Right atrium auricular region (tissue), 2 donors: Measurements from ENCODE around the gene TTC33. TPM values are rescaled to one million over a fixed set of nuclear protein-coding genes. Genes with fewer than 3 reads are reported as not detected.

ENCODE experiments used
- DNase-seq: peaks from one replicate; pipeline ENCODE4 v3.0.0-alpha.2; 2019; ENCODE audit warnings: low spot score
- H3K27ac ChIP-seq, 2 donors: fragments of 200-600 bp; sonication (generic); 1 replicate in 1 of 2; 2 replicates in 1 of 2; pipeline ENCODE4 v1.5.1; 2016 to 2019
- H3K27me3 ChIP-seq, 2 donors: fragments of 200-600 bp; sonication (generic); one replicate each; pipeline versions ENCODE4 v1.5.1 to v1.6.0; 2017 to 2019
- H3K36me3 ChIP-seq: fragments of 200-600 bp; sonication (generic); one replicate; pipeline ENCODE4 v1.5.1; 2016
- H3K4me1 ChIP-seq, 2 donors: fragments of 200-600 bp; sonication (generic); one replicate each; pipeline versions ENCODE4 v1.5.1 to v1.6.0; 2017 to 2019
- H3K4me3 ChIP-seq, 2 donors: fragments of 200-600 bp; sonication (generic); 1 replicate in 1 of 2; 2 replicates in 1 of 2; pipeline ENCODE4 v1.5.1; 2017 to 2019; ENCODE audit warnings: mild to moderate bottlenecking in 1 of 2, moderate library complexity in 1 of 2
- H3K9me3 ChIP-seq, 2 donors: fragments of 200-600 bp; sonication (generic); one replicate each; pipeline ENCODE4 v1.5.1; 2019
- total RNA-seq, 2 donors: library from RNA; depleted of rRNA; stranded (reverse); fragments of >200 nt; gene quantifications; one replicate each; pipeline ENCODE4 v1.1.0, GENCODE V29; 2016
- TF ChIP-seq, protein P1 (sequence below), 2 donors: fragments of 200-600 bp; sonication (generic); IDR thresholded peaks; one replicate each; pipeline ENCODE4 v1.5.1; 2019; ENCODE audit warnings: antibody characterized with exemption in 2 of 2

TTC33 gene
- total RNA-seq, 2 donors from 2014 or later, result 10.2 to 16.7 TPM

DNA sequence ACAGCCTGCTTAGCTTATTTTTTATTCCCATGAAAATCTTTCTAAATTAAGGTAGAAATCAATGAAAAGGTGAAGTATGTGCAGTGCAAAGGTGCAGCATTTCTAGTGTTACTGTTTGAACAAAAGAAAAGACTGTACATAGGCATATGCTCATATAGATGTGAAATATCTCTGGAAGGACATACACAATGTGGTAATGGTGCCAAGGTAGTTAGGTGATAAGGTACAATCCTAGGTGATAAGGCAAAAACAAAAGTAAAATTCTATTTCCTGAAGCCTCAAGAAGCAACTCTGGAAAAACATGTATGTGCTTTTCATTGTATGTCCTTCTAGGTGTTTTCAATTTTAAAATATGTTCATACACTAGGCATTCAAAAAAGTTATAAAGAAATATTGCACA lies 215.5 kb downstream of the TTC33 start:
- no peak overlapping the region for H3K4me3 ChIP-seq
- H3K27ac ChIP-seq, result no peak overlapping the region
- H3K36me3 ChIP-seq, result no peaks in the 10 kb centered on the region
- H3K9me3 ChIP-seq, result no peaks in the 10 kb centered on the region
- TF ChIP-seq, protein P1, sequence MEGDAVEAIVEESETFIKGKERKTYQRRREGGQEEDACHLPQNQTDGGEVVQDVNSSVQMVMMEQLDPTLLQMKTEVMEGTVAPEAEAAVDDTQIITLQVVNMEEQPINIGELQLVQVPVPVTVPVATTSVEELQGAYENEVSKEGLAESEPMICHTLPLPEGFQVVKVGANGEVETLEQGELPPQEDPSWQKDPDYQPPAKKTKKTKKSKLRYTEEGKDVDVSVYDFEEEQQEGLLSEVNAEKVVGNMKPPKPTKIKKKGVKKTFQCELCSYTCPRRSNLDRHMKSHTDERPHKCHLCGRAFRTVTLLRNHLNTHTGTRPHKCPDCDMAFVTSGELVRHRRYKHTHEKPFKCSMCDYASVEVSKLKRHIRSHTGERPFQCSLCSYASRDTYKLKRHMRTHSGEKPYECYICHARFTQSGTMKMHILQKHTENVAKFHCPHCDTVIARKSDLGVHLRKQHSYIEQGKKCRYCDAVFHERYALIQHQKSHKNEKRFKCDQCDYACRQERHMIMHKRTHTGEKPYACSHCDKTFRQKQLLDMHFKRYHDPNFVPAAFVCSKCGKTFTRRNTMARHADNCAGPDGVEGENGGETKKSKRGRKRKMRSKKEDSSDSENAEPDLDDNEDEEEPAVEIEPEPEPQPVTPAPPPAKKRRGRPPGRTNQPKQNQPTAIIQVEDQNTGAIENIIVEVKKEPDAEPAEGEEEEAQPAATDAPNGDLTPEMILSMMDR (IDR thresholded peaks at IDR 0.05), result no peak
- DNase-seq, result no peak
- no peaks in the 10 kb centered on the region for H3K4me1 ChIP-seq
- H3K27me3 ChIP-seq, result no peaks in the 10 kb centered on the region

DNA sequence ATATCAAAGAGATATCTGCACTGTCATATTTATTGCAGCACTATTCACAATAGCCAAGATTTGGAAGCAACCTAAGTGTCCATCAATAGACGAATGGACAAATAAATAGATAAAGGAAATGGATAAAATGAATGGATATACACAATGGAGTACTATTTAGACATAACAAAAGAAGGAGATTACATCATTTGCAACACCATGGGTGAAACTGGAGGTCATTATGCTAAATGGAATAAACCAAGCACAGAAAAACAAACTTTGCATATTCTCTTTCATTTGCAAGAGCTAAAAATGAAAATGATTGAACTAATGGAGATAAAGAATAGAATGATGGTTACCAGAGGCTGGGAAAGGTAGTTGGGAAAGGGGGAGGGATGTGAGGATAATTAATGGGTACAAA lies 231.1 kb downstream of the TTC33 start:
- H3K36me3 ChIP-seq, result no peaks in the 10 kb centered on the region
- TF ChIP-seq, protein P1 (IDR thresholded peaks at IDR 0.05), result no peak
- DNase-seq, result no peak
- H3K4me3 ChIP-seq, result no peak overlapping the region
- no peaks in the 10 kb centered on the region for H3K4me1 ChIP-seq
- no peaks in the 10 kb centered on the region for H3K27me3 ChIP-seq
- peaks cover 0 to 8% of the 10 kb centered on the region in 2 donors for H3K9me3 ChIP-seq
- H3K27ac ChIP-seq, result no peak overlapping the region

DNA sequence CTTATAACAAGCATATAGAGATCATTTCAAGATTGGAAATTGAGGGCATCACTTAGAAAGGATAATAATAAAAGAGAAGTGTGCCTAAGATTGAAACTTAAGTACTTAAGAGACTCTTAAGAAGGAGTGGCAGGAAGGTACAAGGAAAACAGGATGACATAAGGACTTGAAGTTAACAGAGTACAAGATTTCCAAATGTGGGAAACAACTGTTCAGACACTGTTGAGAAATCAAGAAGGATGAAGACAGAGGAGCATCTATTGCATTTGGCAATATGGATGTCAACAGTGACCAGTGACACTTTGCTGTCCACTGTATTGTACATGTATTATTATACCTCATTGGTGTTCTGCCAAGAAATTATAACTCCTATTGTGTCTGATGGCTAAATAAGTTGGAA lies 233.8 kb downstream of the TTC33 start:
- H3K27ac ChIP-seq, result no peak overlapping the region
- TF ChIP-seq, protein P1 (IDR thresholded peaks at IDR 0.05), result no peak
- peaks cover 0 to 8% of the 10 kb centered on the region in 2 donors for H3K9me3 ChIP-seq
- no peaks in the 10 kb centered on the region for H3K36me3 ChIP-seq
- no peak for DNase-seq
- H3K27me3 ChIP-seq, result no peaks in the 10 kb centered on the region
- H3K4me3 ChIP-seq, result no peak overlapping the region
- no peaks in the 10 kb centered on the region for H3K4me1 ChIP-seq

DNA sequence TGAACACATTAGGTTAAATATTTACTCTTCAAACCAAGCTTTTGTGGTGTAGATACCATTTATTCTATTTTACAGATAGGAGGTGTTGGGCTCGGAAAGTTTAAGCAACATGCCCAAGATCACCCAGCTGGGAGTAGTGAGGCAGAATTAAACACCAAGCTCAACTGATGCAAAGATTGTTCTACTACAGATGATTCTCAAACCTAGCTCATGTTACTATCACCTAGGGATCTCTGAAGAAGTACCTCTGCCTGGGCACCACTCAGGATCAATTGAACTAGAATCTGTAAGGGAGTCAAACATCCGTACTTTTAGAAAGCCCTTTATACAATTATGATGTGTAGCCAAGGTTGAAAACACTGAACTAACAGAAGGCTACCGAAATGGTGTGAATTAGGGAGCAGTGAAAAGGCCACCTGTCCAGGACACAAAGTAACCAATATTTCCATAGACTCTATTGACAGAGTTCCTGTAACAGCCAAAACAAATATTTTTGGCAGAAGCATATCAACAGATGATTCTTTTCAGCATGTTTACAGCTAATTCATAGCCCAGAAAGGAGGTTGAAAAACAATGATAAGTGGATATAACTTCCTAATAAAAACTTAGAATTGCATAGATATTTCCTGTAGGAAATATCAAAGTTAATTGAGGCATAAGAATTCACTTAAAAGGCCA lies 234.5 kb downstream of the TTC33 start:
- Histone ChIP-seq H3K27ac (no peak overlapping the region), H3K36me3 (no peaks in the 10 kb centered on the region), H3K27me3 (no peaks in the 10 kb centered on the region), H3K4me1 (no peaks in the 10 kb centered on the region), H3K4me3 (no peak overlapping the region), H3K9me3 (peaks cover 0 to 8% of the 10 kb centered on the region in 2 donors)
- TF ChIP-seq, protein P1 (IDR thresholded peaks at IDR 0.05), result no peak
- no peak for DNase-seq

DNA sequence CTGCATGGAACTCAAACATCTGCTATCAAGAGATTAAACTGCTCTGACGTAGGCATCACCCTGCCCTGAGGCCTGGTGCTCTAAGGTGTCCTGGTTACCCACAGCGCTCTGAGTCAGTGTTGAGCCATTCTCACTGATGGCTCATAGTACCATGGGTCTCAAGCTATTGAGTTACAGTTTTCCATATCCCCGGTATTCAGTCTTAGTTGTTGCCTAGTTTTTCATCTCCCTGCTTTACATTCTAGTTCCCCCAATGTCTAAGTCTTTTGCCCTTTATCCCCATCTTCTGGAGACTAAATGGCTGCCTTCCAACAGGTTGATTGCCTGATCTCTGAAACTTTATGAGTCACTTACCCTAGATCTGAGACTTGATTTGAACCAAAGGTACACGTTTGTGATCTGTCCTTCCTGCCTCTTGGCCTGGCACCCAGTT lies 237.3 kb downstream of the TTC33 start:
- Histone ChIP-seq H3K4me3 (no peak overlapping the region), H3K9me3 (peaks cover 0 to 8% of the 10 kb centered on the region in 2 donors), H3K27ac (no peak overlapping the region), H3K27me3 (no peaks in the 10 kb centered on the region), H3K4me1 (no peaks in the 10 kb centered on the region), H3K36me3 (no peaks in the 10 kb centered on the region)
- DNase-seq, result no peak
- TF ChIP-seq, protein P1 (IDR thresholded peaks at IDR 0.05), result no peak

DNA sequence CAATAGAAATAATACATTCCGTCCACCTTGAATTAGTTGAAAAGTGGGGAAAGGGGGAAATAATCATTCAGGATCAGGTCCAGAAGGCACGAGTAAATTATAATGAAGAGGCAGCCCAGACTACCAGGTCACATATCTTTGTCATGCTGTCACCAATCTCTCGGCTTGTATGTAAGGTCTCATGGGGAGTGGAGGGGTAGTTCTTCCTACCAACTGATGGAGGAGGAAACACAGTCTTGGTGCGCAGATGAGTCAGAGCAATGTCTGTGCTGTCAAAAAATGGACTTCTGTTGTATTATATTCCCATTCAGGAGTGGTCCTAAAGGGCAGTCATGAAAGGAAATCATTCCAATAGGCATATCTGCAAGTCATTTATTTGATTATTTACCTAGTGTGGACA lies 240.3 kb downstream of the TTC33 start:
- Histone ChIP-seq H3K9me3 (no peaks in the 10 kb centered on the region), H3K36me3 (no peaks in the 10 kb centered on the region), H3K27me3 (no peaks in the 10 kb centered on the region), H3K27ac (no peak overlapping the region), H3K4me1 (no peaks in the 10 kb centered on the region), H3K4me3 (no peak overlapping the region)
- DNase-seq, result no peak
- TF ChIP-seq, protein P1 (IDR thresholded peaks at IDR 0.05), result no peak
